22Rv1 (cell line): ENCODE data around the gene TBL1XR1.

Experiments
- H3K27ac ChIP-seq: fragments of 450-650 bp; 2 replicates; pipeline ENCODE4 v1.5.1; 2017
- ZFX ChIP-seq: fragments of 450-650 bp; IDR thresholded peaks from 2 replicates; pipeline ENCODE4 v1.6.1; 2017; ENCODE audit warnings: antibody characterized with exemption, borderline replicate concordance
- TF ChIP-seq, protein P1 (sequence below): fragments of 450-650 bp; IDR thresholded peaks from 2 replicates; pipeline ENCODE4 v1.5.1; 2017; ENCODE audit warnings: mild to moderate bottlenecking

The TBL1XR1 gene

GRCh38 chr3:177127008-177127407, 70.3 kb downstream of the TBL1XR1 start:
- no peak overlapping the region for H3K27ac ChIP-seq
- TF ChIP-seq ZFX = no peak
- TF ChIP-seq, protein P1, sequence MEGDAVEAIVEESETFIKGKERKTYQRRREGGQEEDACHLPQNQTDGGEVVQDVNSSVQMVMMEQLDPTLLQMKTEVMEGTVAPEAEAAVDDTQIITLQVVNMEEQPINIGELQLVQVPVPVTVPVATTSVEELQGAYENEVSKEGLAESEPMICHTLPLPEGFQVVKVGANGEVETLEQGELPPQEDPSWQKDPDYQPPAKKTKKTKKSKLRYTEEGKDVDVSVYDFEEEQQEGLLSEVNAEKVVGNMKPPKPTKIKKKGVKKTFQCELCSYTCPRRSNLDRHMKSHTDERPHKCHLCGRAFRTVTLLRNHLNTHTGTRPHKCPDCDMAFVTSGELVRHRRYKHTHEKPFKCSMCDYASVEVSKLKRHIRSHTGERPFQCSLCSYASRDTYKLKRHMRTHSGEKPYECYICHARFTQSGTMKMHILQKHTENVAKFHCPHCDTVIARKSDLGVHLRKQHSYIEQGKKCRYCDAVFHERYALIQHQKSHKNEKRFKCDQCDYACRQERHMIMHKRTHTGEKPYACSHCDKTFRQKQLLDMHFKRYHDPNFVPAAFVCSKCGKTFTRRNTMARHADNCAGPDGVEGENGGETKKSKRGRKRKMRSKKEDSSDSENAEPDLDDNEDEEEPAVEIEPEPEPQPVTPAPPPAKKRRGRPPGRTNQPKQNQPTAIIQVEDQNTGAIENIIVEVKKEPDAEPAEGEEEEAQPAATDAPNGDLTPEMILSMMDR = no peak

DNA sequence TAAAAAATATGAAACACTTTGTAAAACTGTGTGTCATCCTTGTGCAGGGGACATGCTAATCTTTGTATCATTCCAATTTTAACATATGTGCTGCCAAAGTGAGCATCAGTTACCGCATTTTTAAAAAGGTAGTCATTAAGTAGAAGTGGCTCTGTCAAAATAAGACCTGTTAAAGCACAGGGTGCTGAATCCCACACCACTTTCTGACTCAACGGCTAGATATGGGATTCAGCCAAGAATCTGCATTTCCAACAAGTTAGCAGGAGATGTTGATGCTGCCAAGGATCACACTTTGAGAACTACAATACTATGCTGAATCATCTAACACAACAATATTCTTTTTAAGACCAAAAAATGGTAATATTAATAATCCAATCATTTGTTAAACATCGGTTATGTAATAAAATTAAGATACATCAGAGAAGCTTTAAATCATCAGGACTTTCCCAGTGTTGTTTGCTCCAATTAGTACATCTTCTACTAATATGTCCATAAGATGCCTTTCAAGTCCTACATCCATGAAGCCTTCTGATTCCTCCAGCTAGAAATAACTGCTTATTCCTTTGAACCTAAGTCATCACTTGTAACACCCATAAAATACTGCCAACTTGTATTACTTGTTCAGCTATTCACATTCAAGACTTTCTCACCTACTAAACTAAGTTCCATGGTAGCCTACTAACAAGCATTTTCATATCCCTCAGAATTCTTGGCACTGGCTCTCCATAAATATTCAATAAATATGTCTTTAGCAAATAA, 71.1 kb downstream of the TBL1XR1 start:
- no peak overlapping the region for H3K27ac ChIP-seq

DNA sequence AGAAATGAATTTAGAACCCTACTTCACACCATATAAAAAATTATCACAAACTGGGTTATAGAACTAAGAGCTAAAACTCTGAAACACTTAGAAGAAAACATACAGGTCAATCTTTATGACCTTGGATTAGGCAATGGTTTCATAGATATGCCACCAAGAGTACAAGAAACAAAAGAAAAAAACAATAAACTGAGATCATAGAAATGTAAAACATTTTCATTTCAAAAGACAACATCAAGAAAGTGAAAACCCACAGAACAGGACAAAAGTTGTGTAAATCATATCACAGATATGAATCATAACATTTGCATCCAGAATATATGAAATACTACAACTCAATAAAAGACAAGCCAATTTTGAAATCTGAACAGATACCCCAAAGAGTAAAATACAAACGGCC, 72.4 kb downstream of the TBL1XR1 start:
- H3K27ac ChIP-seq = no peak overlapping the region
- TF ChIP-seq, protein P1 = no peak
- no peak for TF ChIP-seq ZFX

More for the DNA sequence above, 71.1 kb downstream of the TBL1XR1 start:
- TF ChIP-seq, protein P1 = no peak
- TF ChIP-seq ZFX = no peak

GRCh38 chr3:177123822-177124221, 73.5 kb downstream of the TBL1XR1 start:
- no peak overlapping the region for H3K27ac ChIP-seq

DNA sequence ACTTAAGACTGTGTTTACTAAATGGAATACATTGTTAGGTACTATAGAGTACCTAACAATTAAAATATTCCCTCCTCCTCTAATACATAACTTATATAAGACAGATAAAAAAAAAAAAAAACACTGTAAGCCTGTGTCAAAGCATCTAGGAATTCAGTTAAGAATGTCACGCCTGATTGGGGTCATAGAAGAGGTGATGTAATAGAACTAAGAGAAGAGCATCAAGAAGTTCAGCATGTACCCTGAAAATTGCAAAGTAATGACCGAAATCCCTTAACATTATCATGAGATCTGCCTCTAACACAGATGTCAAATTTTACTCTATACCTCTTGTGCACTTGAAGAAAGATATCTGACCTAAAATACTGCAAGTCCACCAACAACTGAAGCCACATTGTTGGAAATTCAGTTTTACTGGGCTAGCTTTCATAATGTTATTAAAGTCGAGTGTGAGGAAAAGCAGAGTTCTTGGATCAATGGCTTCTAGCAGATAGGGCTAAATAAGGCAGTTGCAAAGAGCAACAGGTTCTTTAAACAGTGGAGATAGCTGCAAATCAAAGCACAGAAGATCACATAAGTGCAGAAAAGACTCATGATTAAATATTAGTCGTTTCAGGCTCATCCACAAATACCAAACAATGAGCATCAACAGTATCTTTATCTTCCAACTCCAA, 75.0 kb downstream of the TBL1XR1 start:
- H3K27ac ChIP-seq = no peak overlapping the region
- TF ChIP-seq ZFX = no peak
- TF ChIP-seq, protein P1 = no peak

More at GRCh38 chr3:177123822-177124221, 73.5 kb downstream of the TBL1XR1 start:
- TF ChIP-seq, protein P1 = no peak
- TF ChIP-seq ZFX = no peak

DNA sequence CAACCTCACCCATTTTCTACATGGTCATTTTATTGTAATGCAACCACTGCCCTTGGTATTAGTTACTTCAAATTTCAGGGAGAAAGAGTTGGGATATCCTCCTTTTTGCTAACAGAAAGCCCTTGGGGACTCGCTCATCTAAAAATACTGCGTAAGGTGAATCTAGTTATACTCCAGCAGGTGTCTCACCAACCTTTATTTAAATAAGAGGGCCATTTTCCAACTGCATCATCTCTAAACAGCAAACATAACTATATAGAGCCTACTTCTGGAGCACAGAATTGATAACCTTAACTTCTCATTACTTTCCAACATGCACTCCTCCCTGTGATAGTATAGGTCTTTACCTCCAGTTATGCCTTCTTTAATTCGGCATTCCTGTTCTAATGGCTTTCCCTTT, 77.5 kb downstream of the TBL1XR1 start:
- no peak for TF ChIP-seq ZFX
- TF ChIP-seq, protein P1 = no peak
- H3K27ac ChIP-seq = no peak overlapping the region

GRCh38 chr3:177114253-177114652, 83.0 kb downstream of the TBL1XR1 start:
- TF ChIP-seq, protein P1 = no peak
- TF ChIP-seq ZFX = no peak
- H3K27ac ChIP-seq = no peak overlapping the region
